ENCODE results near the gene ALAD.

ALAD gene

DNA sequence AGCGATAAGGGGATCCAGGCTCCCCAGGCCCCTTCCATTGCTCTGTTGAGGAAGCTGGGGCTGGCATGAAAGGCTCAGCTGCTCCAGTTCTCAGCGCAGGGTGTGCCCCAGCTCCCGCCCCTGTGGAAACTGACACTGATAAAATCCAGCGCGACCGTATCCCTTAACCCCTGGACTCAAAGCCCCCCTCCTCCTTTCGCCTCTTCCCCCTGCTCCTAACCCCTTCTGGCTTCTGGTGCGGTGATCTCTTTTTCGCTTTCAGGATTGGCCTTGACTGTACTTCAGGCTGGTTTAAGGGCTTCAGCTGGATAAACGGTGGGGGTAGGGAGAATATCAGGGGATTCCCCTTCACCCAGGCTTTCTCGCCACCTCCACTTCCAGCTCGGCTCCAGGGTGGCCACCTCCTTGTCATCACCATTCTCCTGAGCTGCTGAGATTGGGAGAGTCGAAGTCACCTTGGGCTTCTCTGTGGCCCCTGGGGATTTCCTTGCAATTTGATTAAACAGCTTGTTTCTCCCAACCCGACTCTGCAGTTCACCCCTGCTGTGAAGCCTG, 50.9 kb downstream of the ALAD start:
- peak overlapping the region; percentile 37 for H3K4me3 ChIP-seq (ENCODE audit: low read length)
- TF ChIP-seq CTCF (conservative IDR thresholded peaks at IDR 0.05; ENCODE audit: low read depth, low read length) = no peak
- DNase-seq (ENCODE audit: low read depth) = no peak

- TF ChIP-seq CTCF (conservative IDR thresholded peaks at IDR 0.05; ENCODE audit: low read depth, low read length) = no peak
- DNase-seq (ENCODE audit: low read depth) = no peak
- H3K4me3 ChIP-seq (ENCODE audit: low read length) = peak within 1 kb of the TSS; percentile 37
These were observed 51.5 kb downstream of the ALAD start, which contains the start of gene BSPRY for GRCh38 chr9:113349445-113350094. Gene BSPRY (plus strand): TSS chr9:113349541. CDS start chr9:113349580, 39 bp downstream.

DNA sequence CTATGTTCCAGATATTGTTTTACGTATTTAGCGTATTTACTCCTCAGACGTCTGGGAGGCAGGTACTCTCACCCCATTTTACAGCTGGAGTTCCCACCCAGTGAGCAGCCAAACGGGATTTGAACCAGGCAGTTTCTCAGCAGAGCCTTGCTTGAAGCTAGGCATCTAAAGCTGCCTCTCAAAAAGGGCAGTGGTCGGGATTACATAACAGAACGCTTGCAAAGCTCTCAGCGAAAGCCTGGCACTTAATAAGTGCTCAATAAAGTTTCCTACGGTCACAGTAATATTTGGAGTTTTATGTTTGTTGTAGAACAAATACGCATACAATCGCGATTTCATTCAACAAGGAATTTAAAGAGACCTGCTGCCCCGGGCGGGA, 52.0 kb downstream of the ALAD start:
- H3K4me3 ChIP-seq (ENCODE audit: low read length) = no peak overlapping the region
- no peak for TF ChIP-seq CTCF (conservative IDR thresholded peaks at IDR 0.05; ENCODE audit: low read depth, low read length)
- no peak for DNase-seq (ENCODE audit: low read depth)

- no peak overlapping the region for H3K4me3 ChIP-seq (ENCODE audit: low read length)
- DNase-seq (ENCODE audit: low read depth) = no peak
- no peak for TF ChIP-seq CTCF (conservative IDR thresholded peaks at IDR 0.05; ENCODE audit: low read depth, low read length)
These were observed 52.6 kb downstream of the ALAD start for GRCh38 chr9:113348437-113348836.

DNA sequence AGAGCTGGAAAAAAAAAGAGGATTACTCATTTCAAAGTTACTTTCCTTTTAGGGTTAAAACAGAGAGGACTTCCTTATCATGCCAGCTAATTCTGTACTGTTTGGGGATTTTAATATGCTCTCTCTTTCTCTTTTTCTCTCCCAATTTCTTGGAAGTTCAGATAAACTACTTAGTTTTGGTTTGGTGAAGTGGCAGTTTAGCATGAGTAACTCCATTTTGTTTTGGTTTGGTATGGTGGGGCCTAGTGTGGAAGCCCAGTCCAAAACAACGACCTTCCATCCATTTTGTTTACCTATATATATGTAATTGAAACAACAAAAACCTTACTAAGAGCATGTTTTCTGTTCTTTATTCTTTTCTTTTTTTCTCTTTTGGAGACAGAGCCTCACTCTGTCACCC, 55.4 kb downstream of the ALAD start:
- no peak for DNase-seq (ENCODE audit: low read depth)
- TF ChIP-seq CTCF (conservative IDR thresholded peaks at IDR 0.05; ENCODE audit: low read depth, low read length) = no peak
- H3K4me3 ChIP-seq (ENCODE audit: low read length) = no peak overlapping the region

GRCh38 chr9:113345190-113345589, 55.9 kb downstream of the ALAD start:
- no peak for TF ChIP-seq CTCF (conservative IDR thresholded peaks at IDR 0.05; ENCODE audit: low read depth, low read length)
- DNase-seq (ENCODE audit: low read depth) = no peak
- H3K4me3 ChIP-seq (ENCODE audit: low read length) = no peak overlapping the region

- peak; percentile 92 for DNase-seq (ENCODE audit: low read depth)
- no peak for TF ChIP-seq CTCF (conservative IDR thresholded peaks at IDR 0.05; ENCODE audit: low read depth, low read length)
- H3K4me3 ChIP-seq (ENCODE audit: low read length) = no peak overlapping the region
These were observed 57.3 kb downstream of the ALAD start for GRCh38 chr9:113343732-113344231.

Measured in retinal pigment epithelial cell (primary cell).